Spleen (tissue), 11 donors: ENCODE measurements around the gene TFPT. TPM values are rescaled to one million over a fixed set of nuclear protein-coding genes. Genes with fewer than 3 reads are reported as not detected.

Source experiments
- DNase-seq: peaks from one replicate; pipeline ENCODE4 v3.0.0-alpha.2; 2020
- H3K27ac ChIP-seq, 8 donors: fragments of 200-600 bp; sonication (generic) in 7 of 8; 1 replicate in 4 of 8; 2 replicates in 4 of 8; pipeline versions ENCODE4 v1.5.0 to v1.8.0; 2016 to 2021; ENCODE audit warnings: inconsistent platforms in 4 of 8, mild to moderate bottlenecking in 4 of 8, moderate library complexity in 1 of 8
- H3K27me3 ChIP-seq, 7 donors: fragments of 200-600 bp; sonication (generic) in 6 of 7; replicated peaks in 1 of 7; 1 replicate in 4 of 7; 2 replicates in 3 of 7; pipeline versions ENCODE4 v1.5.0 to v1.8.0; 2016 to 2021; ENCODE audit warnings: inconsistent platforms in 3 of 7, mild to moderate bottlenecking in 1 of 7
- H3K36me3 ChIP-seq, 6 donors: fragments of 200-600 bp; sonication (generic) in 5 of 6; 1 replicate in 4 of 6; 2 replicates in 2 of 6; pipeline versions ENCODE4 v1.5.0 to v1.8.0; 2016 to 2021; ENCODE audit warnings: inconsistent platforms in 2 of 6
- H3K4me1 ChIP-seq, 6 donors: fragments of 200-600 bp; sonication (generic) in 5 of 6; 1 replicate in 3 of 6; 2 replicates in 3 of 6; pipeline versions ENCODE4 v1.5.0 to v1.8.0; 2016 to 2021; ENCODE audit warnings: inconsistent platforms in 3 of 6
- H3K4me3 ChIP-seq, 8 donors: fragments of 200-600 bp; sonication (generic) in 7 of 8; 1 replicate in 4 of 8; 2 replicates in 4 of 8; pipeline versions ENCODE4 v1.5.0 to v1.8.0; 2016 to 2021; ENCODE audit warnings: inconsistent platforms in 4 of 8, mild to moderate bottlenecking in 4 of 8, moderate library complexity in 2 of 8
- H3K9me3 ChIP-seq, 8 donors: fragments of 200-600 bp; sonication (generic) in 7 of 8; 1 replicate in 4 of 8; 2 replicates in 4 of 8; pipeline versions ENCODE4 v1.5.0 to v1.8.0; 2016 to 2021; ENCODE audit warnings: inconsistent platforms in 4 of 8
- POLR2A ChIP-seq, 3 donors: fragments of 450-650 bp; IDR thresholded peaks; one replicate each; pipeline ENCODE4 v1.5.1; 2017; ENCODE audit warnings: antibody characterized with exemption in 3 of 3, mild to moderate bottlenecking in 1 of 3
- POLR2AphosphoS5 ChIP-seq, 3 donors: sonication (generic); formaldehyde crosslinking; IDR thresholded peaks; one replicate each; pipeline ENCODE4 v1.5.1; 2017; ENCODE audit warnings: antibody characterized with exemption in 3 of 3
- WGBS, 5 donors: extraction: QIAGEN DNeasy Blood & Tissue Kit in 3 of 5; methylation state at CpG; one replicate each; pipeline versions ENCODE4 v1.1.5 to v1.1.7; 2013 to 2018; 5-methylcytosine and 5-hydroxymethylcytosine counted together
- intact Hi-C: fragments of 100-400 bp; cut with DNase I; formaldehyde crosslinking; loops from one replicate; pipeline ENCODE4 v1.15.0; 2023; ENCODE audit warnings: low total_unique reads
- polyA plus RNA-seq, 3 donors: library from polyadenylated mRNA; stranded (reverse); fragments of 200-250 nt; gene quantifications; one replicate each; pipeline ENCODE4 v1.2.1, GENCODE V29; 2013
- total RNA-seq, 7 donors: library from RNA; depleted of rRNA in 3 of 7; stranded (reverse); fragments of >200 nt in 3 of 7; fragmentation: NEBNext Ultra II Directional in 4 of 7; extraction: Animal tissue kit (Norgen Biotek cat#: 25700) in 4 of 7; gene quantifications; one replicate each; pipeline versions ENCODE4 v1.1.0 to v1.2.1, GENCODE V29; 2016 to 2021
- TF ChIP-seq, protein P1 (sequence below), 11 experiments: fragments of 200-600 bp in 7 of 11; fragments of 450-650 bp in 4 of 11; sonication (generic) in 4 of 11; IDR thresholded peaks in 8 of 11; conservative IDR thresholded peaks in 3 of 11; 1 replicate in 7 of 11; 2 replicates in 4 of 11; pipeline versions ENCODE4 v1.4.0 to v1.8.0; 2016 to 2021; ENCODE audit warnings: antibody characterized with exemption in 11 of 11, inconsistent platforms in 4 of 11, mild to moderate bottlenecking in 1 of 11
- donor health status: healthy with polysubstance abuse.
- donor health status: DM: no; HTN: no; CAD: no; lungs with moderate emphysema.
- donor health status: DM: no; HTN: no; CAD: no.
- donor health status: Bipolar disorder and iron deficiency.
- donor health status: healthy.
- donor health status: DM: no; HTN: no; CAD: no.
- donor health status: DM: yes; HTN: yes; CAD: no.

The TFPT gene
- total and polyA plus RNA-seq, 10 donors = 16.5 to 36.5 (median 21.8) TPM

DNA sequence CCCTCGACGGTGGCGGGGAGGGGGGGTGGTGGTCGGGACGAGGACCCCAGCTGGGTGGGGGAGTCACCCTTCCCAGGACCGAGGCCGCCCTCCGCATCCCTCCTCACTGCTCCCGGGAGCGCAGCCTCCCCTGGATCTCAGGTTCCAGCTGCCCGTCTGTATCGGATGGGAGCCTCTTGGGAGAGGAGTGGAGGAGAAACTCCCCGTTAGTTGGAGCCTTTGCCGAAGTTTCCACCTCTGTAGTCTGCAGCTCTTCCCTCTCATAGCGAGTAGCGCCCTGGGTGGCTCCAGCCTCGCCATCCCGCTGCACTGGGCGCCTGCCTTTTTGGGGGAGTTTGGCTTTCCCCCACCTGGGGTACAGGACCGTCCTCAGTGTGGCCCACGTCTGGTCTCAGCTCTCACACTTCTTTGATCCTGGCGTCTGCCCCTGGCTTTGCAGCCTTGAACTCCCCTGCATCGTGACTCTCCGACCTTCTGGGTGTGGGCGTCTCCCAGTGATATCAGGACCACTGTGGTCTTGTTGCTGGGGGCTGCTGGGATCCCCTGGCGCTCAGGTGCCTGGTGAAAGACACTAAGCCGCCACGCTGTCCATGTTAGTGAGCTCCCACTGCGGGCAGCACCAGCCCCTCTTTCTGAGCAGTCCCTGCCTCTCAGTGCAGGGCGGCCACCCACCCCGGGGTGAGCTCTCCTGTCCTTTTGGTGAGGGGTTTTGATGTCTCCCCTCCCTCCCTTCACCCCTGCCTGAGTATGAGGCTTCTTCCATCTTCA, 23.2 kb upstream of the TFPT start:
- WGBS, 5 donors = 26 to 51% (median 39%) methylated on average over 19 to 31 of the region's 31 CpGs
- Histone ChIP-seq H3K4me3 (peak overlapping the region; percentile 73 to 97 (median 92)), H3K27ac (peak overlapping the region; percentile 86 to 98 (median 96)), H3K9me3 (no peaks in the 10 kb centered on the region), H3K27me3 (no peaks in the 10 kb centered on the region), H3K4me1 (peaks cover 24 to 56% (median 50%) of the 10 kb centered on the region in 6 donors), H3K36me3 (peaks cover under 1 to 49% (median 20%) of the 10 kb centered on the region in 6 donors)
- intact Hi-C loops = no loop called here
- DNase-seq = peak; percentile 82
- TF ChIP-seq, protein P1, sequence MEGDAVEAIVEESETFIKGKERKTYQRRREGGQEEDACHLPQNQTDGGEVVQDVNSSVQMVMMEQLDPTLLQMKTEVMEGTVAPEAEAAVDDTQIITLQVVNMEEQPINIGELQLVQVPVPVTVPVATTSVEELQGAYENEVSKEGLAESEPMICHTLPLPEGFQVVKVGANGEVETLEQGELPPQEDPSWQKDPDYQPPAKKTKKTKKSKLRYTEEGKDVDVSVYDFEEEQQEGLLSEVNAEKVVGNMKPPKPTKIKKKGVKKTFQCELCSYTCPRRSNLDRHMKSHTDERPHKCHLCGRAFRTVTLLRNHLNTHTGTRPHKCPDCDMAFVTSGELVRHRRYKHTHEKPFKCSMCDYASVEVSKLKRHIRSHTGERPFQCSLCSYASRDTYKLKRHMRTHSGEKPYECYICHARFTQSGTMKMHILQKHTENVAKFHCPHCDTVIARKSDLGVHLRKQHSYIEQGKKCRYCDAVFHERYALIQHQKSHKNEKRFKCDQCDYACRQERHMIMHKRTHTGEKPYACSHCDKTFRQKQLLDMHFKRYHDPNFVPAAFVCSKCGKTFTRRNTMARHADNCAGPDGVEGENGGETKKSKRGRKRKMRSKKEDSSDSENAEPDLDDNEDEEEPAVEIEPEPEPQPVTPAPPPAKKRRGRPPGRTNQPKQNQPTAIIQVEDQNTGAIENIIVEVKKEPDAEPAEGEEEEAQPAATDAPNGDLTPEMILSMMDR (IDR thresholded peaks at IDR 0.05 in 8 of 11, conservative IDR thresholded peaks at IDR 0.05 in 3 of 11) = no peak
- TF ChIP-seq POLR2AphosphoS5 (IDR thresholded peaks at IDR 0.05) (no peak), POLR2A (IDR thresholded peaks at IDR 0.05) (no peak)

DNA sequence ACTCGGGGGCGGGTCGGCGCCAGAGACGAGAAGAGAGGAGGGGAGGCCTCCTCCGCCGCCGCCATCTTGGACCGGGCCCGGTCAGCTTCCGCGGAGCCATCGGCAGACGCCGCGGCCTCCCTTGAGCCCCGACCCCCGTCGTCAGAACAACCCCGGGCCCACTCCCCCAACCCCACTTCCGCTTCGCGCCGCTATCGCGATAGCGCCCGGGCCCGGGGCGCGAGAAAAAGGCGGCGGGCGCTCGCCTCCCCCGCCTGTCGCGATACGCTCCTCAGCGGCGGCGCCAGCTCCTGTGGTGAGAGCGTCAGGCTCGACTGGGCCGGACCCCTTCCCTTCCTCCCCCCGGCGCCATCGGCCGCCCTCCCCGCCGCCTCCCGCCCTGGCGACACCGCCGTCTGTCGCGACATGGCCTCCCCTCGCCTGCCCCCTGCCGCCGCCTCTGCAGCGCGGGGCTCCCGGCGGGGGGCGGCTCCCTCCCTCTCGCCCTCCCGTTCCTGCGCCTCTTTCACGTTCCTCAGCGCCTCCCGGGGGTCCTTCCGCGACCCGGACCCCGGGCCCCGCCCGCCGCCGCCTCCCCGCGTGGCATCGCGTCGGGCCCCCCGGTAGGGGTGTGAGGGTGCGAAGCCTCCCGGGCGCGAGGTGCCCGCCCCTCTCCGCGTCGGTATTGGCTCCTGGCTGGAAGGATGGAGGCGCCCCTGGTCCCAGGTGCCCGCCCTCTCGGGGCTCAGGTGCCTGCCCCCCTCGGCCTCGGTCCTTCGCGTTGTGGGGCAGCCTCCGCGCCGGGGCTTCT, 22.4 kb upstream of the TFPT start, which contains the start of gene CNOT3:
TSS of gene CNOT3 (plus strand) at position 64 of the 790 bp plus-strand sequence. CDS start 5,217 bp downstream, outside the sequence.
- peaks cover 24 to 56% (median 50%) of the 10 kb centered on the region in 6 donors for H3K4me1 ChIP-seq

DNA sequence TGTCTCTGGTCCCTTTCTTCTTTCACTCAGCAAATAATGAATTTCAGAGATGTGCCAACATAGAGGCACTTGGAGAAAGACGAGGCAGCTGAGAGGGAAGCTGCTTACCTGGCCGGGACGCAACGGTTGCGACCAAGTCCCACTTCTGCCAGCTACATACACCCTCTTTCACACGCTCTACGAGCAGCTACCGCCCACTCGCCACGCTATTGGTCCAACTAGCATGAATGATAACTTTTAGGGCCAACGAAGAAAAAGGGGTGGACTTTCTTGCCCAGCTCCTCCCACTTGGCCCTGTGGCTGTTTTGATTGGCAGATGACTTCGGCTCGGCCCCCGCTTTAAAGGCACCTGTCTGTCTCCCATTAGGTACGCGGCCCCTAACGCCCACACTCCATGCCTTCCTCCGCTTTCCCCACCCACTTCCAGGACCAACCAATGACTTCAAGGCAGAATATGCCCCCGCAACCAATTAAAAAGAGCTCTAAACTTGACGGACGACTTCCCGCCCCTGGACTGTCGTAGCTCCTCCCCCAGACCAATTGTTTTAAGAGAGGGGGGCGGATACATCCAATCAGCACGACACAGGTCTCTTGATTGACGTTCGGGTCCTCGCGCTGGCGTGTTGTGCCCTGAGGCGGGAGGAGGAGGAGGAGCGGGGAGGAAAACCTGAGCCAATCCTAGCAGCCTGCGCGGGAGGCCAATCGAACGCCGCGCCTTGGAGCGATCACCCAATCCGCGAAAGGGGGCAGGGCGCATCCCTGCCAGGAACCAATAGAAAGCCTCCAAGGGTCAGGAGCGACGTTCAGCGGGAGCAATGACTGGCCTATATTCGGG, 21.6 kb upstream of the TFPT start:
- WGBS, 5 donors = 0 to 1% (median 0%) methylated on average over 30 to 46 of the region's 46 CpGs
- TF ChIP-seq POLR2A (IDR thresholded peaks at IDR 0.05) = peak; percentile 44 to 73 (median 61)
- TF ChIP-seq, protein P1 (IDR thresholded peaks at IDR 0.05 in 8 of 11, conservative IDR thresholded peaks at IDR 0.05 in 3 of 11) = peak in 2 of 11 experiments; percentile 12 to 14
- peak in 2 of 3 donors; percentile 88 to 89 for TF ChIP-seq POLR2AphosphoS5 (IDR thresholded peaks at IDR 0.05)
- intact Hi-C loops = no loop called here
- Histone ChIP-seq H3K36me3 (peaks cover 0 to 47% (median 11%) of the 10 kb centered on the region in 6 donors), H3K27ac (peak overlapping the region; percentile 86 to 98 (median 96)), H3K9me3 (no peaks in the 10 kb centered on the region), H3K4me1 (peaks cover 24 to 55% (median 50%) of the 10 kb centered on the region in 6 donors), H3K4me3 (peak overlapping the region; percentile 73 to 97 (median 92)), H3K27me3 (no peaks in the 10 kb centered on the region)
- DNase-seq = peak; percentile 99

More for the DNA sequence above, 22.4 kb upstream of the TFPT start, which contains the start of gene CNOT3:
- Histone ChIP-seq H3K36me3 (peaks cover 0 to 47% (median 13%) of the 10 kb centered on the region in 6 donors), H3K9me3 (no peaks in the 10 kb centered on the region), H3K4me3 (peak within 1 kb of the TSS; percentile 73 to 97 (median 92)), H3K27ac (peak within 1 kb of the TSS; percentile 86 to 98 (median 96)), H3K27me3 (no peaks in the 10 kb centered on the region)
- TF ChIP-seq POLR2A (IDR thresholded peaks at IDR 0.05) (peak in 1 of 3 donors; percentile 81), POLR2AphosphoS5 (IDR thresholded peaks at IDR 0.05) (peak; percentile 94 to 96 (median 95))
- TF ChIP-seq, protein P1 (IDR thresholded peaks at IDR 0.05 in 8 of 11, conservative IDR thresholded peaks at IDR 0.05 in 3 of 11) = peak in 1 of 11 experiments; percentile 32
- 0 to 1% (median 1%) methylated on average over 19 to 103 of the region's 103 CpGs for WGBS, 5 donors
- peak; percentile 89 for DNase-seq
- intact Hi-C loops = no loop called here
